Mesenchymal stem cell (in vitro differentiated cells and primary cell): ENCODE measurements around the gene TRMT11.

ENCODE experiments used
- DNase-seq: peaks from one replicate; pipeline ENCODE4 v3.0.0-alpha.2; 2013
- H2AFZ ChIP-seq: one replicate; pipeline ENCODE4 v1.6.1; 2013; ENCODE audit warnings: low read depth, mild to moderate bottlenecking, control low read depth, inconsistent platforms, low read length, moderate library complexity
- H2AK5ac ChIP-seq: 2 replicates; pipeline ENCODE4 v1.6.1; 2013; ENCODE audit warnings: low read length, moderate library complexity, mild to moderate bottlenecking, inconsistent platforms; ENCODE audit not compliant: severe bottlenecking
- H2BK120ac ChIP-seq: one replicate; pipeline ENCODE4 v1.6.1; 2013; ENCODE audit warnings: low read depth, mild to moderate bottlenecking, inconsistent platforms, low read length, moderate library complexity
- H2BK12ac ChIP-seq, 2 experiments: one replicate each; pipeline ENCODE4 v1.6.1; 2013; ENCODE audit warnings: inconsistent platforms in 2 of 2, low read length in 2 of 2, mild to moderate bottlenecking in 2 of 2, moderate library complexity in 2 of 2, control low read depth in 1 of 2
- H2BK15ac ChIP-seq: one replicate; pipeline ENCODE4 v1.6.1; 2013; ENCODE audit warnings: mild to moderate bottlenecking, low read depth, inconsistent platforms; ENCODE audit not compliant: poor library complexity, severe bottlenecking
- H2BK5ac ChIP-seq: 2 replicates; pipeline ENCODE4 v1.6.1; 2013; ENCODE audit warnings: low read depth, mild to moderate bottlenecking, low read length, control low read depth, inconsistent platforms; ENCODE audit not compliant: poor library complexity, severe bottlenecking
- H3K14ac ChIP-seq, 2 experiments: one replicate each; pipeline ENCODE4 v1.6.1; 2013; ENCODE audit warnings: inconsistent platforms in 2 of 2, low read length in 2 of 2, control low read depth in 1 of 2, mild to moderate bottlenecking in 1 of 2, moderate library complexity in 1 of 2
- H3K18ac ChIP-seq, 2 experiments: one replicate each; pipeline ENCODE4 v1.6.1; 2013; ENCODE audit warnings: inconsistent platforms in 2 of 2, low read length in 2 of 2, control low read depth in 1 of 2, low read depth in 1 of 2, mild to moderate bottlenecking in 1 of 2
- H3K23ac ChIP-seq, 2 experiments: one replicate each; pipeline ENCODE4 v1.6.1; 2013; ENCODE audit warnings: inconsistent platforms in 2 of 2, low read length in 2 of 2, mild to moderate bottlenecking in 2 of 2, moderate library complexity in 2 of 2, control low read depth in 1 of 2
- H3K27ac ChIP-seq: 2 replicates; pipeline ENCODE4 v1.5.1; 2013; ENCODE audit warnings: mild to moderate bottlenecking, moderate library complexity, low read length, control low read depth, inconsistent platforms; ENCODE audit not compliant: poor library complexity, severe bottlenecking
- H3K27me3 ChIP-seq, 2 experiments: 2 replicates each; pipeline versions ENCODE4 v1.6.1 to v1.7.0; 2013; ENCODE audit warnings: low read length in 2 of 2, mild to moderate bottlenecking in 2 of 2, moderate library complexity in 2 of 2, control low read depth in 1 of 2, inconsistent platforms in 1 of 2; ENCODE audit not compliant: control insufficient read depth in 1 of 2, insufficient read depth in 1 of 2
- H3K36me3 ChIP-seq, 2 experiments: 2 replicates each; pipeline versions ENCODE4 v1.6.1 to v1.7.0; 2013; ENCODE audit warnings: low read length in 2 of 2, control low read depth in 1 of 2, inconsistent platforms in 1 of 2, low read depth in 1 of 2, mild to moderate bottlenecking in 1 of 2; ENCODE audit not compliant: insufficient read depth in 2 of 2, control insufficient read depth in 1 of 2
- H3K4ac ChIP-seq, 2 experiments: one replicate each; pipeline ENCODE4 v1.6.1; 2013; ENCODE audit warnings: inconsistent platforms in 2 of 2, low read length in 2 of 2, mild to moderate bottlenecking in 2 of 2, moderate library complexity in 2 of 2, control low read depth in 1 of 2, low read depth in 1 of 2
- H3K4me1 ChIP-seq: 2 replicates; pipeline ENCODE4 v1.6.1; 2013; ENCODE audit warnings: low read depth, low read length, control low read depth; ENCODE audit not compliant: control insufficient read depth, insufficient read depth
- H3K4me2 ChIP-seq: 2 replicates; pipeline ENCODE4 v1.6.1; 2013; ENCODE audit warnings: low read length, mild to moderate bottlenecking, inconsistent platforms; ENCODE audit not compliant: poor library complexity, severe bottlenecking
- H3K4me3 ChIP-seq, 2 experiments: 2 replicates each; pipeline versions ENCODE4 v1.5.1 to v1.7.0; 2013; ENCODE audit warnings: low read length in 2 of 2, mild to moderate bottlenecking in 2 of 2, control low read depth in 1 of 2, low read depth in 1 of 2; ENCODE audit not compliant: insufficient read depth in 1 of 2
- H3K79me1 ChIP-seq: replicated peaks from 2 replicates; pipeline ENCODE4 v1.6.1; 2013; ENCODE audit warnings: mild to moderate bottlenecking, control low read depth, low read length, inconsistent platforms; ENCODE audit not compliant: poor library complexity, severe bottlenecking
- H3K9ac ChIP-seq: 2 replicates; pipeline ENCODE4 v1.7.0; 2013; ENCODE audit warnings: mild to moderate bottlenecking, low read length, moderate library complexity
- H3K9me3 ChIP-seq: 2 replicates; pipeline ENCODE4 v1.7.0; 2013; ENCODE audit warnings: mild to moderate bottlenecking, low read length; ENCODE audit not compliant: control insufficient read depth
- H4K8ac ChIP-seq: one replicate; pipeline ENCODE4 v1.6.1; 2013; ENCODE audit warnings: inconsistent platforms, mild to moderate bottlenecking, low read length, moderate library complexity
- H4K91ac ChIP-seq: one replicate; pipeline ENCODE4 v1.6.1; 2013; ENCODE audit warnings: mild to moderate bottlenecking, low read length, inconsistent platforms
- WGBS: methylation state at CpG from one replicate; pipeline ENCODE4 v1.1.7; 2013; ENCODE audit warnings: mixed read lengths; 5-methylcytosine and 5-hydroxymethylcytosine counted together

Gene TRMT11

GRCh38 chr6:125991653-125992052 is 5.3 kb downstream of the TRMT11 start:
- H3K4ac ChIP-seq, result no peak overlapping the region
- H3K4me3 ChIP-seq, result no peak overlapping the region
- H2BK120ac ChIP-seq, result no peak overlapping the region
- no peak overlapping the region for H2BK15ac ChIP-seq
- H3K14ac ChIP-seq, result no peak overlapping the region
- H2BK12ac ChIP-seq, result no peak overlapping the region
- no peak overlapping the region for H3K23ac ChIP-seq
- peaks cover 14% of the 10 kb centered on the region for H3K79me1 ChIP-seq
- H2AK5ac ChIP-seq, result no peak overlapping the region
- H2AFZ ChIP-seq, result no peak overlapping the region
- no peak overlapping the region for H4K8ac ChIP-seq
- H3K27me3 ChIP-seq, result no peaks in the 10 kb centered on the region
- no peak overlapping the region for H3K4me2 ChIP-seq
- no peaks in the 10 kb centered on the region for H3K4me1 ChIP-seq
- H3K9ac ChIP-seq, result no peak overlapping the region
- WGBS, result no CpG with 5 or more reads among the region's 1 CpG
- no peak overlapping the region for H3K18ac ChIP-seq
- no peak overlapping the region for H3K27ac ChIP-seq
- no peaks in the 10 kb centered on the region for H3K36me3 ChIP-seq
- no peak overlapping the region for H2BK5ac ChIP-seq
- H4K91ac ChIP-seq, result no peak overlapping the region
- no peak for DNase-seq
- H3K9me3 ChIP-seq, result no peaks in the 10 kb centered on the region

- Histone ChIP-seq H2AK5ac (no peak overlapping the region), H3K9me3 (no peaks in the 10 kb centered on the region), H3K14ac (no peak overlapping the region), H3K4me2 (no peak overlapping the region), H2BK15ac (no peak overlapping the region), H3K4me3 (no peak overlapping the region), H3K79me1 (peaks cover 13% of the 10 kb centered on the region), H3K27ac (no peak overlapping the region), H4K8ac (no peak overlapping the region), H3K27me3 (no peaks in the 10 kb centered on the region), H3K36me3 (peaks cover 0 to 22% of the 10 kb centered on the region in 2 experiments), H2BK5ac (no peak overlapping the region), H3K9ac (no peak overlapping the region), H2AFZ (no peak overlapping the region), H3K4me1 (no peaks in the 10 kb centered on the region), H4K91ac (no peak overlapping the region), H2BK120ac (no peak overlapping the region), H3K4ac (no peak overlapping the region), H3K23ac (no peak overlapping the region), H2BK12ac (no peak overlapping the region), H3K18ac (no peak overlapping the region)
- DNase-seq, result no peak
- 75% methylated on average over 2 of the region's 5 CpGs for WGBS
These were observed 8.5 kb downstream of the TRMT11 start for GRCh38 chr6:125994670-125995488.

GRCh38 chr6:125995972-125996580 is 9.7 kb downstream of the TRMT11 start:
- Histone ChIP-seq H3K4me3 (no peak overlapping the region), H4K8ac (no peak overlapping the region), H3K9ac (peak overlapping the region; percentile 39), H2BK5ac (no peak overlapping the region), H2BK15ac (no peak overlapping the region), H3K4me1 (no peaks in the 10 kb centered on the region), H3K36me3 (peaks cover 0 to 34% of the 10 kb centered on the region in 2 experiments), H3K27me3 (no peaks in the 10 kb centered on the region), H3K27ac (no peak overlapping the region), H3K14ac (no peak overlapping the region), H3K4ac (no peak overlapping the region), H3K4me2 (no peak overlapping the region), H2AK5ac (no peak overlapping the region), H3K79me1 (peaks cover 15% of the 10 kb centered on the region), H2BK120ac (no peak overlapping the region), H3K18ac (no peak overlapping the region), H2AFZ (no peak overlapping the region), H2BK12ac (no peak overlapping the region), H4K91ac (no peak overlapping the region), H3K9me3 (no peaks in the 10 kb centered on the region), H3K23ac (no peak overlapping the region)
- 27% methylated on average over 3 of the region's 8 CpGs for WGBS
- DNase-seq, result peak; percentile 68

GRCh38 chr6:126002755-126003679 is 16.7 kb downstream of the TRMT11 start:
- Histone ChIP-seq H3K9me3 (no peaks in the 10 kb centered on the region), H2BK5ac (no peak overlapping the region), H2AK5ac (no peak overlapping the region), H3K23ac (no peak overlapping the region), H2BK12ac (no peak overlapping the region), H3K36me3 (peaks cover 0 to 58% of the 10 kb centered on the region in 2 experiments), H3K4ac (no peak overlapping the region), H4K91ac (no peak overlapping the region), H3K79me1 (peaks cover 14% of the 10 kb centered on the region), H3K4me2 (no peak overlapping the region), H3K4me3 (no peak overlapping the region), H3K4me1 (no peaks in the 10 kb centered on the region), H3K18ac (no peak overlapping the region), H2BK15ac (no peak overlapping the region), H4K8ac (no peak overlapping the region), H2BK120ac (no peak overlapping the region), H3K9ac (no peak overlapping the region), H2AFZ (no peak overlapping the region), H3K14ac (no peak overlapping the region), H3K27me3 (no peaks in the 10 kb centered on the region), H3K27ac (no peak overlapping the region)
- 100% methylated on average over 3 of the region's 8 CpGs for WGBS
- DNase-seq, result no peak
